GM19043 (cell line): ENCODE measurements around the gene CKMT1A.
A peak's percentile ranks its signal among the peaks of the same experiment; 100 is the strongest.

Source experiments
- ATAC-seq: cut with Tn5 transposase; IDR thresholded peaks from one replicate; pipeline ENCODE4 v1.9.1; 2021; ENCODE audit warnings: low read depth; ENCODE audit not compliant: unreplicated experiment

Gene CKMT1A

GRCh38 chr15:43746903-43747309, 53.2 kb downstream of the CKMT1A start:
- ATAC-seq = peak; percentile 9

- no peak for ATAC-seq
These were observed 54.7 kb downstream of the CKMT1A start for GRCh38 chr15:43748376-43748775.
